Lower leg skin (tissue), 4 donors: Measurements from ENCODE around the gene ANKEF1. TPM values are rescaled to one million over a fixed set of nuclear protein-coding genes. Genes with fewer than 3 reads are reported as not detected.

ENCODE experiments used
- DNase-seq, 2 donors: peaks; one replicate each; pipeline ENCODE4 v3.0.0-alpha.2; 2019; ENCODE audit warnings: low spot score in 2 of 2
- H3K4me3 ChIP-seq: fragments of 200-600 bp; sonication (generic); 2 replicates; pipeline ENCODE4 v1.5.1; 2017; ENCODE audit warnings: mild to moderate bottlenecking, low read depth; ENCODE audit not compliant: poor library complexity, severe bottlenecking
- POLR2A ChIP-seq, 2 donors: fragments of 450-650 bp; IDR thresholded peaks; one replicate each; pipeline ENCODE4 v1.6.1; 2016 to 2017; ENCODE audit warnings: antibody characterized with exemption in 2 of 2, mild to moderate bottlenecking in 1 of 2, moderate library complexity in 1 of 2
- WGBS, 2 donors: methylation state at CpG; one replicate each; pipeline ENCODE4 v1.1.5; 2018; 5-methylcytosine and 5-hydroxymethylcytosine counted together
- intact Hi-C: fragments of 100-400 bp; cut with DNase I; formaldehyde crosslinking; loops from one replicate; pipeline ENCODE4 v1.15.0; 2023; ENCODE audit warnings: low total_unique reads
- total RNA-seq, 4 donors: library from RNA; depleted of rRNA; stranded (reverse); fragments of >200 nt; gene quantifications; one replicate each; pipeline ENCODE4 v1.1.0, GENCODE V29; 2016
- TF ChIP-seq, protein P1 (sequence below), 3 donors: fragments of 450-650 bp; IDR thresholded peaks; one replicate each; pipeline ENCODE4 v1.5.1; 2016; ENCODE audit warnings: antibody characterized with exemption in 3 of 3, mild to moderate bottlenecking in 3 of 3, moderate library complexity in 2 of 3

ANKEF1 gene
- total RNA-seq, 4 donors from 2014 or later: 3.9 to 4.6 (median 4.6) TPM

DNA sequence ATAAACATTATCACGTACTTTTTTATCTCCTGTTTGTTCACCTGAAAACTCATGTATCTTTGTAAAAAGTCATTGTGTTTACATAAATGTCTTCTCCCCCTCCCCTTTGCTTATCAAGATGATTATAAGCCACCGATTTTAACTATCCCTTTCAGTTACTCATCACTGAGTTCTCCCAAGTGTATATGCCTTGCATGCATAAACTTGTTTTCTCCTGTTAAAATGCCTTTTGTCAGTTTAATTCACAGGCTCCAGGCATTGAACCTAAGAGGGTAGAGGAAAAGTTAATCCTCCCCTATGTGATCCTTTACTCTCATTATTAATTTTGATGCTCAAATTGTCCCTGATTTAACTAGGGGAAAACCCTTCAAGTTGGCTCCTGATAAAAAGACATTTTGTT is 24.2 kb downstream of the ANKEF1 start:
- 45 to 52% methylated on average over 2 of the region's 2 CpGs for WGBS, 2 donors
- intact Hi-C loops: no loop called here
- DNase-seq: no peak
- TF ChIP-seq, protein P1, sequence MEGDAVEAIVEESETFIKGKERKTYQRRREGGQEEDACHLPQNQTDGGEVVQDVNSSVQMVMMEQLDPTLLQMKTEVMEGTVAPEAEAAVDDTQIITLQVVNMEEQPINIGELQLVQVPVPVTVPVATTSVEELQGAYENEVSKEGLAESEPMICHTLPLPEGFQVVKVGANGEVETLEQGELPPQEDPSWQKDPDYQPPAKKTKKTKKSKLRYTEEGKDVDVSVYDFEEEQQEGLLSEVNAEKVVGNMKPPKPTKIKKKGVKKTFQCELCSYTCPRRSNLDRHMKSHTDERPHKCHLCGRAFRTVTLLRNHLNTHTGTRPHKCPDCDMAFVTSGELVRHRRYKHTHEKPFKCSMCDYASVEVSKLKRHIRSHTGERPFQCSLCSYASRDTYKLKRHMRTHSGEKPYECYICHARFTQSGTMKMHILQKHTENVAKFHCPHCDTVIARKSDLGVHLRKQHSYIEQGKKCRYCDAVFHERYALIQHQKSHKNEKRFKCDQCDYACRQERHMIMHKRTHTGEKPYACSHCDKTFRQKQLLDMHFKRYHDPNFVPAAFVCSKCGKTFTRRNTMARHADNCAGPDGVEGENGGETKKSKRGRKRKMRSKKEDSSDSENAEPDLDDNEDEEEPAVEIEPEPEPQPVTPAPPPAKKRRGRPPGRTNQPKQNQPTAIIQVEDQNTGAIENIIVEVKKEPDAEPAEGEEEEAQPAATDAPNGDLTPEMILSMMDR (IDR thresholded peaks at IDR 0.05): no peak
- no peak for TF ChIP-seq POLR2A (IDR thresholded peaks at IDR 0.05)
- H3K4me3 ChIP-seq: no peak overlapping the region

DNA sequence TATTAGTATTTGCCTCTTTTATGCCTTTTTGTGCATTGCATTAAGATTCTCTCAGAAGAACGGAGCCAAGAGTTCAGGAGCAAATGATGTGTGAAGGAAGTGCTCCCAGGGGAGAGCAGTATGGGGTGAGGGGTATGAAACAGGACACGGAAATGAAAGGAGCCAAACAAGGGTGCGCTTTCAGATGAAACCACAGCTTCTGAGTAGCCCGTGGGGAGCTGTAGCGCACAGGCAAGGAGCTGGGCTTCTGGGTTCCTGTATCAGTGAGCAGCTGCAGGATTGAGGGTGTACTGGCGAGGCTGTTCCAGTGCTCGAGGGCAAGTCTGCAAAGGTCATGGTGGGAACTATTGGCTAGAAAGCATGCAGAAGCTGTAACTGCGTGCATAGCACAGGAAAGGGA is 25.4 kb downstream of the ANKEF1 start:
- TF ChIP-seq, protein P1 (IDR thresholded peaks at IDR 0.05): no peak
- no peak for TF ChIP-seq POLR2A (IDR thresholded peaks at IDR 0.05)
- WGBS, 2 donors: 68 to 78% methylated on average over 8 of the region's 8 CpGs
- DNase-seq: no peak
- intact Hi-C loops: no loop called here
- H3K4me3 ChIP-seq: no peak overlapping the region

DNA sequence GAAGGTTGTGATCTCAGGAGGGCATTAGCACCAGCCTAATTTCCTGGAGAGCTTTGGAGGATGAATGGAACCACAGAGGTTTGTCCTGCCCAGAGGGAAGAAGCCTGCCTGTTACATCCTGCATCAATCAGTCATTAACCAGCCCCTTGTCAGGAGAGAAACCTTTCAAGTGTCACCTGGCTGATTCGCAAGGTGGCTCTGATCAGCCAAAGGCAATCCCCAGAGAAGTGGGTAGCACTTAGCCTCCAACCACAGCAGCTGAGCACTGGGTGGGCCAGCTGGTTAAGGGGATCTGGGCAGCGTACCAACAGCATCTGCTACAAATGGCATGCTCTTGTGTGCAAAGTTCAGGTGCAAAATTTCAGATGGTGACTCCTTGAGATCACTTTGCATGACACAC is 26.9 kb downstream of the ANKEF1 start:
- intact Hi-C loops: no loop called here

DNA sequence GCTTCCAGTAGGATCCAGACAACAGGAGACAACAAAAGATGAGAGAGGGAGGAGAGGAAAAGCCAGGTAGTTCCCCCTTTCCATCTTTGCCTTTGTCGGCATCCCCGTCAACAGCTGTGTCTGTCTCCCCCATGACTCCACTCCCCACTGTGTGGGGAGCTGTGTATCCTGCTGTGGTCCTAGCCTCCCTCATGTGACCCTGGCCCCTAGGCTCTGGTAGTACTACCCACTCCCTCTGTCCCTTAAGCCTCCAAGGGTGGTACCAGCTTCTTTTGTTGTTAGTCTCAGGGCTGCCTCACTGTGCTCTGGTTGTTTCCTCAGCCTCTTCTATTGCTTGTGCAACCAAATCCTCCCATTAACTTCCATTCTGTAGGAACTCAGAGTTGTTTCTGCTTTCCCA is 28.7 kb downstream of the ANKEF1 start:
- intact Hi-C loops: no loop called here
- 92 to 97% methylated on average over 2 of the region's 2 CpGs for WGBS, 2 donors
- TF ChIP-seq, protein P1 (IDR thresholded peaks at IDR 0.05): no peak
- no peak for TF ChIP-seq POLR2A (IDR thresholded peaks at IDR 0.05)
- no peak for DNase-seq
- no peak overlapping the region for H3K4me3 ChIP-seq

More for the DNA sequence above, 26.9 kb downstream of the ANKEF1 start:
- TF ChIP-seq POLR2A (IDR thresholded peaks at IDR 0.05): no peak
- TF ChIP-seq, protein P1 (IDR thresholded peaks at IDR 0.05): no peak
- 70 to 81% methylated on average over 2 of the region's 2 CpGs for WGBS, 2 donors
- no peak overlapping the region for H3K4me3 ChIP-seq
- DNase-seq: no peak

DNA sequence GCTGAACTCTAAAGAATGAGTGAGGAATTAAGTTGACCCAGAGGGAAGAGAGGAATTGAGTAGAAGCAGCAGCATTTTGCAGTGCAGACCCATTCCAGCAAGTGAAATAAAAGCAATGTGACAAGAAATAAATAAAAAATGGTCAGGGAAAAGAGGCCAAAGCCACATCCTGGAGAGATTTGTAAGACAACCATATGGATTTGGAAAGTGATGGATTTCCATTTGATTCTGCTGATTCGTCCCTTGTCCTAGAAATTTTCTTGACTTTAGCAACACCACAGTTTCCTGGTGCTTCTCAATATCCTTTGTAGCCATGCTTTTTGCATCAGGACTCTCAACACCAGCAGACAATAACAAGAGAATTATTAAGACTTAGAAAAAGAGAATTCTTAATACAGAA is 29.8 kb downstream of the ANKEF1 start:
- WGBS, 2 donors: 79 to 82% methylated on average over 1 of the region's 1 CpG
- intact Hi-C loops: no loop called here
- H3K4me3 ChIP-seq: no peak overlapping the region
- no peak for DNase-seq
- TF ChIP-seq POLR2A (IDR thresholded peaks at IDR 0.05): no peak
- TF ChIP-seq, protein P1 (IDR thresholded peaks at IDR 0.05): no peak

DNA sequence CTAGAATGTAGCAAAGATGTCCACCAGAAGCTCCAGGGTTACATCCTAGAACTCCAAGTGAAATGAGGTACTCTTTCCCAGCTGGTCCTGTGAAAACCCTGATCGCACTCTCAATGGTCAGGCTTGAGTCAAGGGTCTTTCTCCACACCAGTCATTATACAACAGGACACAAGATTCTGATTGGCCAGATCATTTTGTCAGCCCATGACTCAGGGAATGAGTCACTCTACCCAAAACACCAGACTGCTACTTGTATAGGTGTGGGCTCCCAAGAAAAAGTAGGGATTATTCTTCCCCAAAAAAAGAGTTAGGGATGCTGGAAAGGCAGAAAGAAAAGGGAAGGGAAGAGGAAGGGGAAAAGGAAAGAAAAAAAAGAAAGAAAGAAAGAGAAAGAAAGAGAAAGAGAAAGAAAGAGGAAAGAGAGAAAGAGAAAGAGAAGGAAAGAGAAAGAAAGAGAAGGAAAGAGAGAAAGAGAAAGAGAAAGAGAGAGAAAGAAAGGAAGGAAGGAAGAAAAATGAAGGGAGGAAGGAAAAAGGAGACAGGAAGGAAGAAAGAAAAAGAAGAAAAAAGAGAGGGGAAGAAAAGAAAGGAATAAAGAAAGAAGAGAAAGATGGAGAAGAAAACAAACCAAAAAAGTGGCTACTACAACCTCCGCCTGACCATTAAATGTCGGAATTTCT is 30.5 kb downstream of the ANKEF1 start:
- TF ChIP-seq, protein P1 (IDR thresholded peaks at IDR 0.05): no peak
- TF ChIP-seq POLR2A (IDR thresholded peaks at IDR 0.05): no peak
- 95 to 97% methylated on average over 3 of the region's 3 CpGs for WGBS, 2 donors
- no peak overlapping the region for H3K4me3 ChIP-seq
- intact Hi-C loops: no loop called here
- no peak for DNase-seq
